Kidney (tissue), 14 donors: Measurements from ENCODE around the gene HDDC3. TPM values are rescaled to one million over a fixed set of nuclear protein-coding genes. Genes with fewer than 3 reads are reported as not detected.

Source experiments
- DNase-seq, 5 donors: peaks; one replicate each; pipeline ENCODE4 v3.0.0-alpha.2; 2013 to 2020
- FAIRE-seq: peaks from 2 replicates; lab custom pipeline; 2012; peaks lifted over from hg19 to GRCh38; lab: Jason Lieb, UNC
- H3K27ac ChIP-seq, 2 donors: one replicate each; pipeline ENCODE4 v1.7.0; 2013; ENCODE audit warnings: low read depth in 2 of 2, low read length in 2 of 2, inconsistent platforms in 1 of 2
- H3K27me3 ChIP-seq: one replicate; pipeline ENCODE4 v1.7.1; 2013; ENCODE audit warnings: low read length, inconsistent platforms; ENCODE audit not compliant: control insufficient read depth, insufficient read depth
- H3K36me3 ChIP-seq, 3 donors: one replicate each; pipeline versions ENCODE4 v1.7.0 to v1.7.1; 2013; ENCODE audit warnings: low read length in 3 of 3, control low read depth in 1 of 3, inconsistent platforms in 1 of 3; ENCODE audit not compliant: insufficient read depth in 3 of 3, control insufficient read depth in 2 of 3
- H3K4me1 ChIP-seq, 3 donors: one replicate each; pipeline versions ENCODE4 v1.7.0 to v1.7.1; 2013; ENCODE audit warnings: low read length in 3 of 3, inconsistent platforms in 1 of 3, low read depth in 1 of 3; ENCODE audit not compliant: control insufficient read depth in 2 of 3, insufficient read depth in 2 of 3
- H3K4me3 ChIP-seq, 3 donors: one replicate each; pipeline versions ENCODE4 v1.7.0 to v1.8.1; 2013; ENCODE audit warnings: low read length in 3 of 3, control low read depth in 1 of 3, inconsistent platforms in 1 of 3
- H3K9ac ChIP-seq, 3 donors: one replicate each; pipeline versions ENCODE4 v1.7.0 to v1.7.1; 2013; ENCODE audit warnings: low read length in 3 of 3, control low read depth in 1 of 3, inconsistent platforms in 1 of 3
- H3K9me3 ChIP-seq, 3 donors: one replicate each; pipeline versions ENCODE4 v1.7.0 to v1.7.1; 2013; ENCODE audit warnings: low read length in 3 of 3, control low read depth in 1 of 3, inconsistent platforms in 1 of 3; ENCODE audit not compliant: control insufficient read depth in 2 of 3, insufficient read depth in 1 of 3
- intact Hi-C: fragments of 100-400 bp; cut with DNase I; formaldehyde crosslinking; loops from one replicate; pipeline ENCODE4 v1.11.1; 2022
- polyA plus RNA-seq: library from polyadenylated mRNA; stranded (reverse); fragments of 350-450 nt; fragmentation: Illumina TruSeq; extraction: RNeasy Lipid Tissue Mini Kit (QIAGEN cat#74804); gene quantifications from one replicate; pipeline ENCODE4 v1.2.3, GENCODE V29; 2014; ENCODE audit warnings: low read depth, low replicate concordance; ENCODE audit not compliant: insufficient read depth
- total RNA-seq: library from RNA; stranded (reverse); fragmentation: NEBNext Ultra II Directional; extraction: Animal tissue kit (Norgen Biotek cat#: 25700); gene quantifications from one replicate; pipeline ENCODE4 v1.2.1, GENCODE V29; 2021
- TF ChIP-seq, protein P1 (sequence below): IDR thresholded peaks from 3 replicates; pipeline ENCODE4 v1.5.1; 2012; ENCODE audit warnings: mild to moderate bottlenecking, moderate library complexity, borderline replicate concordance; ENCODE audit not compliant: insufficient read depth; ENCODE audit errors: extremely low read depth
- donor health status: control.
- donor health status: control.
- donor health status: control.
- donor health status: control.
- donor health status: control.
- donor health status: DM: yes; HTN: yes; CAD: no.
- donor health status: Normal renal cell carcinoma (clear cell type).

Gene HDDC3
- total and polyA plus RNA-seq, 2 donors from 2014 or later, result 15.5 to 47.3 TPM

DNA sequence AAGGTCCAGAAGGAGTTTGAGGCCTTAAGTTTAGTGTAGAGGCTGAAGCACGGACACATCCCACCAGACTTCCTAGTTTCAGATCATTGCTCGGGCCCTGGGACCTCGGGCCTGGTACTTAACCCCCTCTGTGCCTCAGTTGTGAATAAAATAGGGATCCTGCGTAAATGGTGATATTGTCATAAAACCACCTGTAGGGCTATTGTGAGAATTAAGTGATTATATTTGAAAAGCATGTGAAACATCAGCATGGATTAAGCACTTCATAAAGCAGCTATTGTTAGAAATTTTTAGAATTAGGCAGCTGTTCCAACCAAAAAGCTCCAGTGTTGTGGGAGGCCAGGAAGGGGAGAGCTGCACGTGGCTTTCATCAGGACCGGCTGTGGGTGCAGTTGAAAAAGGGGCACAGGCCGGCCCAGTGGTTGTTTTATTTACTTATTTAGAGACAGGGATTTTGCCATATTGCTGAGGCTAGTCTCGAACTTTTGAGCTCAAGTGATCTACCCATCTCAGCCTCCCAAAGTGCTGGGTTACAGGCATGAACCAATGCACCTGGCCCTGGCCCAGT lies 26.8 kb upstream of the HDDC3 start:
- TF ChIP-seq, protein P1, sequence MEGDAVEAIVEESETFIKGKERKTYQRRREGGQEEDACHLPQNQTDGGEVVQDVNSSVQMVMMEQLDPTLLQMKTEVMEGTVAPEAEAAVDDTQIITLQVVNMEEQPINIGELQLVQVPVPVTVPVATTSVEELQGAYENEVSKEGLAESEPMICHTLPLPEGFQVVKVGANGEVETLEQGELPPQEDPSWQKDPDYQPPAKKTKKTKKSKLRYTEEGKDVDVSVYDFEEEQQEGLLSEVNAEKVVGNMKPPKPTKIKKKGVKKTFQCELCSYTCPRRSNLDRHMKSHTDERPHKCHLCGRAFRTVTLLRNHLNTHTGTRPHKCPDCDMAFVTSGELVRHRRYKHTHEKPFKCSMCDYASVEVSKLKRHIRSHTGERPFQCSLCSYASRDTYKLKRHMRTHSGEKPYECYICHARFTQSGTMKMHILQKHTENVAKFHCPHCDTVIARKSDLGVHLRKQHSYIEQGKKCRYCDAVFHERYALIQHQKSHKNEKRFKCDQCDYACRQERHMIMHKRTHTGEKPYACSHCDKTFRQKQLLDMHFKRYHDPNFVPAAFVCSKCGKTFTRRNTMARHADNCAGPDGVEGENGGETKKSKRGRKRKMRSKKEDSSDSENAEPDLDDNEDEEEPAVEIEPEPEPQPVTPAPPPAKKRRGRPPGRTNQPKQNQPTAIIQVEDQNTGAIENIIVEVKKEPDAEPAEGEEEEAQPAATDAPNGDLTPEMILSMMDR, result no peak
- Histone ChIP-seq H3K4me3 (no peak overlapping the region), H3K36me3 (no peaks in the 10 kb centered on the region), H3K27me3 (no peaks in the 10 kb centered on the region), H3K4me1 (peaks cover 0 to 12% (median 5%) of the 10 kb centered on the region in 3 donors), H3K9ac (no peak overlapping the region), H3K9me3 (no peaks in the 10 kb centered on the region), H3K27ac (no peak overlapping the region)
- intact Hi-C loops, result no loop called here
- DNase-seq (peak in 1 of 5 donors; percentile 11), FAIRE-seq (no peak)

DNA sequence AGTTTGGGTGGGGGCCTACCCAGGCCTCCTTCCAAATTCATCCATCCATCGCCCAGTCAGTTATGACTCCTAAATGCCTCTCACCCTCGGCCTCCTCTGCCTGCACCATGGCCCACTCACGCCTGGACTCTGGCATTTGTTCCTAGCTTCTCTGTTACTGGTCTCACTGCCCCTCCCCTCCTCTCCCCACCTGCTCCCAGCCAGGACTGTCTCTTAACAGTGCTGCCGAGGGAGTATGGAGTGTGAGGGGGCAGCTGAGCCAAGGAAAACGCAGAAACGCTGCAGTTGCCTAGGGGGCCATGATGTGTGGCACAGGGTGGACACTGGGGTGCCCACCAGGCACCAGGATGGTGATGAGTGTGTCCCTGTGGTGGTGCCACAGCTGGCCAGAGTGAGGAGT lies 25.4 kb upstream of the HDDC3 start:
- Histone ChIP-seq H3K27me3 (no peaks in the 10 kb centered on the region), H3K9ac (peak overlapping the region in 1 of 3 donors; percentile 61), H3K9me3 (no peaks in the 10 kb centered on the region), H3K4me1 (peaks cover 0 to 12% (median 5%) of the 10 kb centered on the region in 3 donors), H3K27ac (no peak overlapping the region), H3K36me3 (peaks cover 0 to 5% (median under 1%) of the 10 kb centered on the region in 3 donors), H3K4me3 (peak overlapping the region in 2 of 3 donors; percentile 7 to 60)
- no peak for FAIRE-seq
- intact Hi-C loops, result no loop called here
- TF ChIP-seq, protein P1, result no peak
- DNase-seq, result peak in 2 of 5 donors; percentile 61

DNA sequence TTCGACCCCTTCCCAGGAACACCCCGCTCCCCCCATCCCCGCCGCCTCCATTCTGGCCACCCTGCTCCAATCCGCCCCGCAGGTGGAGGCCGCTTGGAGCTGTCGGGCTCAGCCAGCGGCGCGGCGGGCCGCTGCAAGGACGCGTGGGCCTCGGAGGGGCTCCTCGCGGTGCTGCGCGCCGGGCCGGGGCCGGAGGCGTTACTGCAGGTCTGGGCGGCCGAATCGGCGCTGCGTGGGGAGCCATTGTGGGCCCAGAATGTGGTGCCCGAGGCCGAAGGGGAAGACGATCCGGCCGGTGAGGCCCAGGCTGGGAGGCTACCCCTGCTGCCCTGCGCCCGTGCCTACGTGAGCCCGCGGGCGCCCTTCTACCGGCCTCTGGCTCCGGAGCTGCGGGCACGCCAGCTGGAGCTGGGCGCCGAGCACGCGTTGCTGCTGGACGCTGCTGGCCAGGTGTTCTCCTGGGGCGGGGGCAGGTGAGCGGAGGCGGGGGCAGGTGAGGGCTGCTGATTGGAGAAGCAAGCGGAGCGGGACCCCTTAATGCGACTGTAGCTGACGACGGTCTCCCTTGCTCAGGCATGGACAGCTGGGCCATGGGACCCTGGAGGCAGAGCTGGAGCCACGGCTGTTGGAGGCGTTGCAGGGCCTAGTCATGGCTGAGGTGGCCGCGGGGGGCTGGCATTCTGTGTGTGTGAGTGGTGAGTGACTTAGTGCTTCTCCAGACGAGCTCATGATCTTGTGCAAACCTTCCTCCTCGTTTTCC lies 24.9 kb upstream of the HDDC3 start:
- Histone ChIP-seq H3K36me3 (peaks cover 0 to 7% (median 3%) of the 10 kb centered on the region in 3 donors), H3K4me1 (peaks cover 0 to 12% (median 5%) of the 10 kb centered on the region in 3 donors), H3K9me3 (no peaks in the 10 kb centered on the region), H3K27ac (no peak overlapping the region), H3K27me3 (no peaks in the 10 kb centered on the region), H3K4me3 (peak overlapping the region; percentile 7 to 60 (median 23)), H3K9ac (peak overlapping the region in 2 of 3 donors; percentile 17 to 61)
- FAIRE-seq (no peak), DNase-seq (peak; percentile 59 to 79 (median 64))
- TF ChIP-seq, protein P1, result no peak
- intact Hi-C loops, result no loop called here
